ENCODE results near the gene SAPCD2. TPM values are rescaled to one million over a fixed set of nuclear protein-coding genes. Genes with fewer than 3 reads are reported as not detected.

Gene SAPCD2
- total RNA-seq, 4 donors from 2014 or later = 0.17 to 0.40 (median 0.26) TPM; not detected in 1

GRCh38 chr9:137021568-137021978 lies 48.8 kb downstream of the SAPCD2 start:
- Histone ChIP-seq H3K27ac (replicated peaks in 1 of 4) (no peak overlapping the region), H3K4me3 (no peak overlapping the region)

GRCh38 chr9:137020771-137021567 lies 49.4 kb downstream of the SAPCD2 start:
- Histone ChIP-seq H3K27ac (replicated peaks in 1 of 4) (no peak overlapping the region), H3K4me3 (no peak overlapping the region), H3K4me1 (peaks cover 0 to 13% (median 6%) of the 10 kb centered on the region in 4 donors), H3K9me3 (no peaks in the 10 kb centered on the region), H3K36me3 (peaks cover 11 to 58% (median 49%) of the 10 kb centered on the region in 4 donors), H3K27me3 (no peaks in the 10 kb centered on the region)
- TF ChIP-seq EP300 (IDR thresholded peaks at IDR 0.05) = no peak
- TF ChIP-seq CTCF (IDR thresholded peaks at IDR 0.05) = no peak
- TF ChIP-seq POLR2A (IDR thresholded peaks at IDR 0.05; ENCODE audit: low read depth) = no peak
- no peak for TF ChIP-seq POLR2AphosphoS5 (IDR thresholded peaks at IDR 0.05)
- 93% methylated on average over 9 of the region's 32 CpGs for WGBS
- intact Hi-C loops (cut with DNase I) = no loop called here
- no peak for DNase-seq (ENCODE audit: extremely low spot score)

More at GRCh38 chr9:137021568-137021978, 48.8 kb downstream of the SAPCD2 start:
- H3K9me3 ChIP-seq = no peaks in the 10 kb centered on the region
- WGBS = 82% methylated on average over 2 of the region's 6 CpGs
- DNase-seq (ENCODE audit: extremely low spot score) = no peak
- TF ChIP-seq EP300 (IDR thresholded peaks at IDR 0.05) = no peak
- TF ChIP-seq CTCF (IDR thresholded peaks at IDR 0.05) = no peak
- no peak for TF ChIP-seq POLR2AphosphoS5 (IDR thresholded peaks at IDR 0.05)
- no peak for TF ChIP-seq POLR2A (IDR thresholded peaks at IDR 0.05; ENCODE audit: low read depth)
- peaks cover 8 to 52% (median 43%) of the 10 kb centered on the region in 4 donors for H3K36me3 ChIP-seq
- intact Hi-C loops (cut with DNase I) = no loop called here
- H3K4me1 ChIP-seq = peaks cover 3 to 19% (median 12%) of the 10 kb centered on the region in 4 donors
- no peaks in the 10 kb centered on the region for H3K27me3 ChIP-seq

GRCh38 chr9:137019891-137020683 lies 50.3 kb downstream of the SAPCD2 start:
- H3K4me3 ChIP-seq = no peak overlapping the region
- no peak for TF ChIP-seq POLR2AphosphoS5 (IDR thresholded peaks at IDR 0.05)
- no peak for TF ChIP-seq POLR2A (IDR thresholded peaks at IDR 0.05; ENCODE audit: low read depth)
- TF ChIP-seq CTCF (IDR thresholded peaks at IDR 0.05) = no peak
- no peak for TF ChIP-seq EP300 (IDR thresholded peaks at IDR 0.05)
- 93% methylated on average over 11 of the region's 34 CpGs for WGBS
- H3K9me3 ChIP-seq = no peaks in the 10 kb centered on the region
- H3K27me3 ChIP-seq = no peaks in the 10 kb centered on the region
- intact Hi-C loops (cut with DNase I) = no loop called here
- DNase-seq (ENCODE audit: extremely low spot score) = no peak
- H3K27ac ChIP-seq (replicated peaks in 1 of 4) = no peak overlapping the region
- peaks cover 0 to 4% (median 0%) of the 10 kb centered on the region in 4 donors for H3K4me1 ChIP-seq
- peaks cover 11 to 67% (median 58%) of the 10 kb centered on the region in 4 donors for H3K36me3 ChIP-seq

- TF ChIP-seq CTCF (IDR thresholded peaks at IDR 0.05) = no peak
- TF ChIP-seq EP300 (IDR thresholded peaks at IDR 0.05) = no peak
- no peak for TF ChIP-seq POLR2AphosphoS5 (IDR thresholded peaks at IDR 0.05)
- TF ChIP-seq POLR2A (IDR thresholded peaks at IDR 0.05; ENCODE audit: low read depth) = no peak
- no peaks in the 10 kb centered on the region for H3K9me3 ChIP-seq
- no peaks in the 10 kb centered on the region for H3K27me3 ChIP-seq
- H3K4me3 ChIP-seq = no peak overlapping the region
- WGBS = 92% methylated on average over 20 of the region's 36 CpGs
- no peak overlapping the region for H3K27ac ChIP-seq (replicated peaks in 1 of 4)
- DNase-seq (ENCODE audit: extremely low spot score) = no peak
- intact Hi-C loops (cut with DNase I) = no loop called here
- no peaks in the 10 kb centered on the region for H3K4me1 ChIP-seq
- peaks cover 19 to 78% (median 69%) of the 10 kb centered on the region in 4 donors for H3K36me3 ChIP-seq
Observed at GRCh38 chr9:137018761-137019559, 51.4 kb downstream of the SAPCD2 start.
